Neuronal stem cell (in vitro differentiated cells): ENCODE results near the gene EVA1A.

ENCODE experiments used
- DNase-seq: peaks from one replicate; pipeline ENCODE4 v3.0.0-alpha.2; 2013; ENCODE audit warnings: low spot score
- H2AFZ ChIP-seq: one replicate; pipeline ENCODE4 v1.6.1; 2013; ENCODE audit warnings: mild to moderate bottlenecking, low read length, inconsistent platforms
- H2AK5ac ChIP-seq: 2 replicates; pipeline ENCODE4 v1.6.1; 2013; ENCODE audit warnings: low read depth, mild to moderate bottlenecking, inconsistent platforms, low read length, moderate library complexity, mixed read lengths
- H2BK120ac ChIP-seq: 2 replicates; pipeline ENCODE4 v1.6.1; 2013; ENCODE audit warnings: low read depth, mild to moderate bottlenecking, inconsistent platforms, low read length, moderate library complexity, mixed read lengths
- H2BK12ac ChIP-seq: one replicate; pipeline ENCODE4 v1.6.1; 2013; ENCODE audit warnings: low read length, inconsistent platforms
- H2BK15ac ChIP-seq: 2 replicates; pipeline ENCODE4 v1.6.1; 2013; ENCODE audit warnings: mild to moderate bottlenecking, low read length, inconsistent platforms, mixed read lengths
- H2BK5ac ChIP-seq: one replicate; pipeline ENCODE4 v1.6.1; 2013; ENCODE audit warnings: inconsistent platforms, mild to moderate bottlenecking, low read length, moderate library complexity
- H3K14ac ChIP-seq: one replicate; pipeline ENCODE4 v1.6.1; 2013; ENCODE audit warnings: low read length, inconsistent platforms
- H3K18ac ChIP-seq: 2 replicates; pipeline ENCODE4 v1.6.1; 2013; ENCODE audit warnings: low read length, inconsistent platforms
- H3K23ac ChIP-seq: 2 replicates; pipeline ENCODE4 v1.6.1; 2013; ENCODE audit warnings: low read depth, mild to moderate bottlenecking, mixed read lengths, low read length, inconsistent platforms; ENCODE audit not compliant: poor library complexity
- H3K27ac ChIP-seq: replicated peaks from 3 replicates; pipeline ENCODE4 v1.5.1; 2013; ENCODE audit warnings: low read length, inconsistent platforms
- H3K27me3 ChIP-seq, 3 experiments: 2 replicates each; pipeline ENCODE4 v1.6.1; 2013; ENCODE audit warnings: low read length in 3 of 3, mild to moderate bottlenecking in 2 of 3, inconsistent platforms in 1 of 3, low read depth in 1 of 3, mixed read lengths in 1 of 3, moderate library complexity in 1 of 3; ENCODE audit not compliant: control insufficient read depth in 3 of 3, insufficient read depth in 3 of 3
- H3K36me3 ChIP-seq, 2 donors: replicated peaks in 1 of 2; 2 replicates each; pipeline ENCODE4 v1.6.1; 2013; ENCODE audit warnings: low read length in 2 of 2; ENCODE audit not compliant: control insufficient read depth in 2 of 2, insufficient read depth in 2 of 2
- H3K4ac ChIP-seq: 2 replicates; pipeline ENCODE4 v1.6.1; 2013; ENCODE audit warnings: inconsistent platforms, mild to moderate bottlenecking, low read length, moderate library complexity
- H3K4me1 ChIP-seq, 2 donors: 1 replicate in 1 of 2; 2 replicates in 1 of 2; pipeline ENCODE4 v1.6.1; 2013; ENCODE audit warnings: low read length in 2 of 2, low read depth in 1 of 2; ENCODE audit not compliant: control insufficient read depth in 2 of 2, insufficient read depth in 1 of 2
- H3K4me2 ChIP-seq: one replicate; pipeline ENCODE4 v1.6.1; 2013; ENCODE audit warnings: mild to moderate bottlenecking, low read length, inconsistent platforms; ENCODE audit not compliant: insufficient read depth, poor library complexity, severe bottlenecking
- H3K4me3 ChIP-seq, 2 donors: 2 replicates each; pipeline ENCODE4 v1.5.1; 2013; ENCODE audit warnings: low read length in 2 of 2, mild to moderate bottlenecking in 2 of 2, inconsistent platforms in 1 of 2, moderate library complexity in 1 of 2
- H3K79me1 ChIP-seq: one replicate; pipeline ENCODE4 v1.6.1; 2013; ENCODE audit warnings: low read depth, mild to moderate bottlenecking, inconsistent platforms, low read length, moderate library complexity
- H3K9ac ChIP-seq: one replicate; pipeline ENCODE4 v1.6.1; 2013; ENCODE audit warnings: mild to moderate bottlenecking, low read depth, low read length, inconsistent platforms; ENCODE audit not compliant: poor library complexity
- H3K9me3 ChIP-seq, 2 donors: replicated peaks in 1 of 2; 2 replicates each; pipeline versions ENCODE3 to v1.6.1; 2013; ENCODE audit warnings: low read length in 2 of 2, mild to moderate bottlenecking in 2 of 2, inconsistent platforms in 1 of 2, low read depth in 1 of 2, mixed read lengths in 1 of 2, moderate library complexity in 1 of 2; ENCODE audit not compliant: control insufficient read depth in 2 of 2, insufficient read depth in 1 of 2
- H4K8ac ChIP-seq: one replicate; pipeline ENCODE4 v1.6.1; 2013; ENCODE audit warnings: low read depth, mild to moderate bottlenecking, inconsistent platforms, low read length, moderate library complexity
- H4K91ac ChIP-seq: one replicate; pipeline ENCODE4 v1.6.1; 2013; ENCODE audit warnings: low read length, low read depth, mild to moderate bottlenecking, inconsistent platforms; ENCODE audit not compliant: poor library complexity
- WGBS, 2 donors: extraction: QIAGEN DNeasy Blood & Tissue Kit; methylation state at CpG; one replicate each; pipeline ENCODE4 v1.1.7; 2013; ENCODE audit warnings: missing lambda C conversion rate in 2 of 2, mixed read lengths in 1 of 2; ENCODE audit not compliant: insufficient read length in 2 of 2, insufficient replicate concordance in 1 of 2; ENCODE audit errors: extremely low coverage in 2 of 2; 5-methylcytosine and 5-hydroxymethylcytosine counted together

EVA1A gene

DNA sequence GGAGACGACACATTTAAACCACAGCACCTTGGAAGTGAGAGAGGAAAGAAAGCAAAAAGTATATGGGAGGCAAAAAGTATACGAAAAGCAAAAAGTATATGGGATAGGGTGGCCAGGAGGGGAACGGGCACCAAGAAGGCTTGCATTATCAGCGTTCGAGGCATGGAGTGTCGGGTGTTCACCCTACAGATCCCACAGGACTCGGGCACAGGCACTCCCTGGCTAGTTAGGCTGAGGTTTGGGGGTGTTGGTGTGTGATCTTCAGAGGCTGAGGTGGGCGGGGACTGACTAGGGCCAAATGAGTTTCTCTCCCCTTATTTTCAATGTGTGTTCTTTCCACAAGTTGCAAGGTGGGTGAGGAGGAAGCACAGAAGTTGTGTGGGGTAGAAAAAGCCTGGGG lies 86.6 kb downstream of the EVA1A start:
- H3K27ac ChIP-seq = no peak overlapping the region

GRCh38 chr2:75466708-75467311 lies 93.9 kb downstream of the EVA1A start:
- peak; percentile 29 for DNase-seq
- Histone ChIP-seq H3K36me3 (no peaks in the 10 kb centered on the region), H3K4me2 (no peak overlapping the region), H4K91ac (no peak overlapping the region), H3K14ac (no peak overlapping the region), H4K8ac (no peak overlapping the region), H3K23ac (no peak overlapping the region), H3K4ac (no peak overlapping the region), H2BK15ac (no peak overlapping the region), H2BK5ac (no peak overlapping the region), H3K9me3 (no peaks in the 10 kb centered on the region), H3K79me1 (no peaks in the 10 kb centered on the region), H2AK5ac (no peak overlapping the region), H3K18ac (no peak overlapping the region), H3K9ac (no peak overlapping the region), H2AFZ (no peak overlapping the region), H2BK12ac (no peak overlapping the region), H3K4me3 (no peak overlapping the region), H3K27ac (no peak overlapping the region), H2BK120ac (no peak overlapping the region), H3K4me1 (peaks cover 10% of the 10 kb centered on the region in 2 donors), H3K27me3 (no peaks in the 10 kb centered on the region)
- WGBS, 2 donors = no CpG with 5 or more reads among the region's 3 CpGs

More for the DNA sequence above, 86.6 kb downstream of the EVA1A start:
- Histone ChIP-seq H3K9ac (no peak overlapping the region), H3K79me1 (no peaks in the 10 kb centered on the region), H3K18ac (no peak overlapping the region), H2BK5ac (no peak overlapping the region), H3K9me3 (peaks cover 0 to 7% of the 10 kb centered on the region in 2 donors), H4K8ac (no peak overlapping the region), H2AFZ (no peak overlapping the region), H3K27me3 (no peaks in the 10 kb centered on the region), H4K91ac (no peak overlapping the region), H3K4ac (no peak overlapping the region), H3K36me3 (no peaks in the 10 kb centered on the region), H3K4me1 (peaks cover 8 to 17% of the 10 kb centered on the region in 2 donors), H2BK12ac (no peak overlapping the region), H3K4me2 (no peak overlapping the region), H3K23ac (no peak overlapping the region), H3K4me3 (no peak overlapping the region), H3K14ac (no peak overlapping the region), H2BK120ac (no peak overlapping the region), H2AK5ac (no peak overlapping the region), H2BK15ac (no peak overlapping the region)
- WGBS, 2 donors = no CpG with 5 or more reads among the region's 8 CpGs
- DNase-seq = no peak

DNA sequence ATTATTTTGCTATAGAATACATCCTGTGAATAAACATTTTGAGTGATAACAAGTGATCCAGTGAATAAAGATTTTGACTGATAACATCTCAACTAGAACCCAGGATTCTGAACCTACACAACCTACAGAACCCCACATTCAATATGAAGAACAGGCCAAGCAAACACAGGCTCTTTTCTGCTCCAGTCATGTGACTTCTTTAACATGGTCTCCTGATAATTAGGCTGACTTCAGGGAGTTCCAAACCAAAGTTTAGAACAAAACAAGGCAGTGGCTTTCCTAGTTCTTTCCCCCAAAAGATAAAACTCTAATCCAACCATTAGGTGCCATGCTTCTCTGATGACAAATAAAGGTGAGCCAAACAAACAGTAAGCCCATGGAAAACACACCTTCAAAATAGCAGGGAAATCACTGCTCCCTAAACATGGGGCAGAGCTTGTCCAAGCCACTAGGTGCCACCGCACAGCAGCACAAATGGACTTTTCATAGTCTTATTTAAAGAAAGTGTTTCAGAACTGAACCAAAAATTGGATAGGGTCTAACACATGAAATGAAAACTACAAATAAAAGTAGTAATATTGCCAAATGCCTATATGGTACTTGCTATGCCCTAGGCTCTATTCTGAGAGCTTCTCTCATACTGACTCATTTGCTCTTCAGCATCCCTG lies 95.3 kb downstream of the EVA1A start:
- H2AK5ac ChIP-seq = no peak overlapping the region
- no peak overlapping the region for H4K91ac ChIP-seq
- peaks cover 0 to 2% of the 10 kb centered on the region in 2 donors for H3K9me3 ChIP-seq
- WGBS, 2 donors = no CpG with 5 or more reads among the region's 1 CpG
- no peak for DNase-seq
- no peak overlapping the region for H2BK5ac ChIP-seq
- H3K18ac ChIP-seq = no peak overlapping the region
- H3K79me1 ChIP-seq = no peaks in the 10 kb centered on the region
- H3K14ac ChIP-seq = no peak overlapping the region
- H3K27ac ChIP-seq = no peak overlapping the region
- no peak overlapping the region for H3K23ac ChIP-seq
- no peak overlapping the region for H3K4ac ChIP-seq
- H2BK12ac ChIP-seq = no peak overlapping the region
- no peak overlapping the region for H3K9ac ChIP-seq
- no peak overlapping the region for H2BK15ac ChIP-seq
- H3K4me3 ChIP-seq = no peak overlapping the region
- peaks cover 10 to 14% of the 10 kb centered on the region in 2 donors for H3K4me1 ChIP-seq
- H3K27me3 ChIP-seq = no peaks in the 10 kb centered on the region
- peak overlapping the region; percentile 66 for H2AFZ ChIP-seq
- H4K8ac ChIP-seq = no peak overlapping the region
- H2BK120ac ChIP-seq = no peak overlapping the region
- H3K36me3 ChIP-seq = no peaks in the 10 kb centered on the region
- H3K4me2 ChIP-seq = no peak overlapping the region

DNA sequence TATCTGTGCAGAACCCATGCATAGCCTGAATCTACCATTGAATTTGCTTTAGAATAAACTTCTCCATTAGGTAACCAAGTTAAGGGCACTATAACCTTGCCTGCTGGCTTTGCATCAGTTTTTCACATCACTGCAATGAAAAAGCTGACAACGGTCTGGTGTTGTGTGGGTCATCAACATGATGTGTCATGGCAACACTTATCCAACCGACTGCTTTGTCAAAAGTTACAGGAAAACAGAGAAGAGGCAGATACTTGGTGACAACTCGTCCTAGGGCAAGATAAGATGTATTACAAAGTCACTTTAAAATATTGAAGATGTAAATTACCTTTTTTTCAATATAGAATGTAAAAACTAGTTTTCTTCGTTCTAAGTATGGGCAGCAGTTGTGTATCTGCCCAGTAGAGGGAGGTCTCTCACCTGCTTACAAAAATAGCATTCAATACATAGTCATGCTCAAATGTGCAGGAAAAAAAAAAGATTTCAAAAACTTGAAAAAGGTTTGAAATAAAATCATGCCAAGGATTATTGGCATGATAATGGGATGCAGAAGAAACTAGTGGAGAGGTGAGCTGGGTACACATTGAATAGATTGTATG lies 96.3 kb downstream of the EVA1A start:
- Histone ChIP-seq H3K14ac (no peak overlapping the region), H3K9ac (no peak overlapping the region), H4K8ac (no peak overlapping the region), H4K91ac (no peak overlapping the region), H3K36me3 (no peaks in the 10 kb centered on the region), H3K79me1 (no peaks in the 10 kb centered on the region), H3K27me3 (no peaks in the 10 kb centered on the region), H2BK120ac (no peak overlapping the region), H3K4ac (no peak overlapping the region), H3K23ac (no peak overlapping the region), H3K27ac (no peak overlapping the region), H2BK5ac (no peak overlapping the region), H2AFZ (peak overlapping the region; percentile 66), H3K18ac (no peak overlapping the region), H2AK5ac (no peak overlapping the region), H2BK12ac (no peak overlapping the region), H2BK15ac (no peak overlapping the region), H3K4me2 (no peak overlapping the region), H3K4me3 (no peak overlapping the region), H3K9me3 (peaks cover 0 to 3% of the 10 kb centered on the region in 2 donors), H3K4me1 (peaks cover 10 to 11% of the 10 kb centered on the region in 2 donors)
- no CpG with 5 or more reads among the region's 4 CpGs for WGBS, 2 donors
- no peak for DNase-seq
